ENCODE data around the gene MRPL51.

Gene MRPL51

DNA sequence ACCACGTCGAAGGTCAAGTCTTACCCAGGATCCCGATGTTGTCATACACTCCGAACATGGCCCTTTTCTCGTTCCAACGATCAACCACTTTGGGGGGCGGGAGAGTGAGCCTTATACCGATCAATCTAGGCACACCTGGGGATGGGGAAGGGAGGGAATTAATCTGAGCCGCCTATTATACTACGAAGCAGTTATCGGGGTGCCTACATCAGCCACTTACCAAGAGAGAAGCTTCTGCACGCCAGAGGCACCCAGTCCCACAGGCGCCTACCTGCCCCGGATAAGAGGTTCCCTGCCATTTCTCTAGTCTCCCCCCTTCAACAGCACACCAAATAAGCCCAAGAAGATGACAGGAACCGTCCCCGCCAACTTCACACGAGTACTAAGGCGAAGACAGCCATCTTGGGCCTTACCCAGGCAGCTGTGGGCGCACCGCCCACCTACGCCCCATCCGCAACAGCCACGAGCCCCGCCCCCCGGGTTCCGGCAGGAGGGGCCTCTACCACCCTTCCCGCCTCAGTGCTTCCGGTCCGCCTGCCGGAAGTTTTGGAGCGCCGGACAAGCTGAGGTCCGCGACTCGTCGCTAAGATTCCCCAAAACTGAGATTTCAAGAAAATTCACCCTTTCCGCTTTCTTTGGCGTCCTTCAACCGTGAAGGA, at the start of gene MRPL51:
Gene MRPL51, minus strand, starts transcription at position 425 of the 659 bp plus-strand sequence. Its CDS starts 126 bp downstream, at position 299.
- peak; percentile 100 for DNase-seq

DNA sequence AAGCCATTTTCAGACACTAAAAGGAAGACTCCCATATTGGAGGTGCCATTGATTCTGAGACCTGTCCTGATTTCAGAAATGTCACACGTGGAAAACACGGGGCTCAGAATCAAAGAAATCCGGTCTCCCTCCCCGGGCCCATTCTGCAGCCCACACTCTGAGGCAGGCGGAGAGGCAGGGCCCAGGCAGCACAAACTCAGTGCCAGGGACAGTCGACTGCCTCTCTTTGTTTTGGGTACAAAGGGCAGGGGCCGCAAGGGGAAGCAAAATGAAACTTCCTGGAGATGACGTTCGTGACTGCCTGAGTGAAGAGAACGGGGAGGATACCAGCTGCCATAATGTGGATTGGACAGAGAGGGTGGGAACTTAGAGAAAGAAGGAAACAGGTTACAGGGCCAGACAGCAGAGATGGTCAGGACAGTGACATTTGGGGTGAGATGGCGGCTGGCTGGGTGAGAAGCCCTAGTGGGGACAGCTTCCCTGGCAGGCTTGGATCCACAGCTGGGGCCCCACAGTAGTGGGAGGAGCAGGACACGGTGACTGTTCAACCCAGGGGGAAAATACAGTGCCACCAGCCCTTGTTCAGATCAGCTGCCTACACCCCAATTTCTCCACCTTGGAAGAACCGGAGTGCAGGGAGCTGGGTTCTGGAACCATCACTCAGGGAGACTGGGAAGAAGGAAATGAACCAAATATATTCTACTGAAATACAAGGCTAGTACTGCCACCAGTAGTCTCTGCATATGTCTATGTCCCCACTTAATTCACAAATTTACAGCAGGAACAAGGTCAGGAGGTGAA, 49.3 kb upstream of the MRPL51 start:
- peak; percentile 99 for DNase-seq

DNA sequence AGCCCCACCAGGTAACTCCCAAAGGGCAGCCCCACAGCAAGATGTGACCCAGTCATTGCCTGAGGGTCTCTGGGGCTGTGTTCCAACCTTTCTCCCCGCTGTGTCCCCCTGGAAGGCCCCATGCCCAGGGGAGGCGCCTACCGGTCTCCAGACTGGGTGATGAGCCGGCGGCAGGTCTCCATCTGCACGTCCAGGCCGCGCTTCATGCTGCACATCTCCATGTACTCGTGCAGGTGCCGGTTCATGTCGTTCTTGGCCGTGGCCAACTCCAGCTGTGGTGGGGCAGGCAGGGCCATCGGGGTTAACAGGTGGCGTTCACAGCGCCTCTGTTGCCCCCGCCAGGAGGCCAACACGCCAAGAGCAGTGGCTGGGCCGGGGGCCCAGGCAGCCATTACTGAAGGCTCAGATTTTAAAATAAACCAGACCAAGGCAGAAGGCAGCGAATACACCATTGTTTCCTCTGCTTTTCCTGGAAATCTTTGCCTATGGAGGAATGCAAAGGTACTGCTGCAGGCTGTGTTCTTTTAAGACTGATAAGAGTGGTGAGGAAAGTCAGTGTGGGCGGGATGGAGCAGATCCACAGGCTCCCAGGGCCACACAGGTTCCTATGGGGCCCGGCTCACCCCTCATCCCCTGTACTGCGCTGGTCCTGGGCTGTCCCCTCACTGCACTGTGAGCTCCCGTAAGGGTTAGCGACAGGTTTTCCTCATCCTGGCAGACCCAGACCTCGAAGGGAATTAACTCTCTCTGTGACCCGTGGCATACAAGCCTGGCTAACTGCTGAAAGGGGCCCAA, 48.5 kb upstream of the MRPL51 start:
- peak; percentile 72 for DNase-seq

GRCh38 chr12:6540181-6540877, 47.3 kb upstream of the MRPL51 start:
- DNase-seq: peak; percentile 91

GRCh38 chr12:6539707-6540134, 46.7 kb upstream of the MRPL51 start:
- peak; percentile 97 for DNase-seq

- peak; percentile 75 for DNase-seq
Measured at GRCh38 chr12:6539314-6539682, 46.2 kb upstream of the MRPL51 start.

GRCh38 chr12:6538420-6539313, 45.6 kb upstream of the MRPL51 start:
- DNase-seq: peak; percentile 85

- peak; percentile 98 for DNase-seq
Measured at GRCh38 chr12:6537580-6538419, 44.7 kb upstream of the MRPL51 start.

DNA sequence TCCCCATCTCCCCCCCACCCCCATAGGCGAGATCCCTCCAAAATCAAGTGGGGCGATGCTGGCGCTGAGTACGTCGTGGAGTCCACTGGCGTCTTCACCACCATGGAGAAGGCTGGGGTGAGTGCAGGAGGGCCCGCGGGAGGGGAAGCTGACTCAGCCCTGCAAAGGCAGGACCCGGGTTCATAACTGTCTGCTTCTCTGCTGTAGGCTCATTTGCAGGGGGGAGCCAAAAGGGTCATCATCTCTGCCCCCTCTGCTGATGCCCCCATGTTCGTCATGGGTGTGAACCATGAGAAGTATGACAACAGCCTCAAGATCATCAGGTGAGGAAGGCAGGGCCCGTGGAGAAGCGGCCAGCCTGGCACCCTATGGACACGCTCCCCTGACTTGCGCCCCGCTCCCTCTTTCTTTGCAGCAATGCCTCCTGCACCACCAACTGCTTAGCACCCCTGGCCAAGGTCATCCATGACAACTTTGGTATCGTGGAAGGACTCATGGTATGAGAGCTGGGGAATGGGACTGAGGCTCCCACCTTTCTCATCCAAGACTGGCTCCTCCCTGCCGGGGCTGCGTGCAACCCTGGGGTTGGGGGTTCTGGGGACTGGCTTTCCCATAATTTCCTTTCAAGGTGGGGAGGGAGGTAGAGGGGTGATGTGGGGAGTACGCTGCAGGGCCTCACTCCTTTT, 44.0 kb upstream of the MRPL51 start:
- DNase-seq: peak; percentile 68

GRCh38 chr12:6535960-6536847, 43.1 kb upstream of the MRPL51 start:
- peak; percentile 62 for DNase-seq

GRCh38 chr12:6535697-6535946, 42.6 kb upstream of the MRPL51 start:
- no peak for DNase-seq

GRCh38 chr12:6534945-6535696, 42.1 kb upstream of the MRPL51 start:
- peak; percentile 93 for DNase-seq

GRCh38 chr12:6534695-6534944, 41.6 kb upstream of the MRPL51 start:
- DNase-seq: peak; percentile 98

DNA sequence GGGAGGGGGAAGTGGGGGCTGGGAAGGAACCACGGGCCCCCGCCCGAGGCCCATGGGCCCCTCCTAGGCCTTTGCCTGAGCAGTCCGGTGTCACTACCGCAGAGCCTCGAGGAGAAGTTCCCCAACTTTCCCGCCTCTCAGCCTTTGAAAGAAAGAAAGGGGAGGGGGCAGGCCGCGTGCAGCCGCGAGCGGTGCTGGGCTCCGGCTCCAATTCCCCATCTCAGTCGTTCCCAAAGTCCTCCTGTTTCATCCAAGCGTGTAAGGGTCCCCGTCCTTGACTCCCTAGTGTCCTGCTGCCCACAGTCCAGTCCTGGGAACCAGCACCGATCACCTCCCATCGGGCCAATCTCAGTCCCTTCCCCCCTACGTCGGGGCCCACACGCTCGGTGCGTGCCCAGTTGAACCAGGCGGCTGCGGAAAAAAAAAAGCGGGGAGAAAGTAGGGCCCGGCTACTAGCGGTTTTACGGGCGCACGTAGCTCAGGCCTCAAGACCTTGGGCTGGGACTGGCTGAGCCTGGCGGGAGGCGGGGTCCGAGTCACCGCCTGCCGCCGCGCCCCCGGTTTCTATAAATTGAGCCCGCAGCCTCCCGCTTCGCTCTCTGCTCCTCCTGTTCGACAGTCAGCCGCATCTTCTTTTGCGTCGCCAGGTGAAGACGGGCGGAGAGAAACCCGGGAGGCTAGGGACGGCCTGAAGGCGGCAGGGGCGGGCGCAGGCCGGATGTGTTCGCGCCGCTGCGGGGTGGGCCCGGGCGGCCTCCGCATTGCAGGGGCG, 41.0 kb upstream of the MRPL51 start, which contains the start of gene GAPDH:
Gene GAPDH, plus strand, starts transcription at position 595 of the 772 bp plus-strand sequence. CDS start 316 bp downstream, outside the sequence.
- DNase-seq: peak; percentile 100

DNA sequence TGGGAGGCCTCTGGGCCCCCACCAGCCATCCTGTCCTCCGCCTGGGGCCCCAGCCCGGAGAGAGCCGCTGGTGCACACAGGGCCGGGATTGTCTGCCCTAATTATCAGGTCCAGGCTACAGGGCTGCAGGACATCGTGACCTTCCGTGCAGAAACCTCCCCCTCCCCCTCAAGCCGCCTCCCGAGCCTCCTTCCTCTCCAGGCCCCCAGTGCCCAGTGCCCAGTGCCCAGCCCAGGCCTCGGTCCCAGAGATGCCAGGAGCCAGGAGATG, 40.5 kb upstream of the MRPL51 start:
- DNase-seq: peak; percentile 96

DNA sequence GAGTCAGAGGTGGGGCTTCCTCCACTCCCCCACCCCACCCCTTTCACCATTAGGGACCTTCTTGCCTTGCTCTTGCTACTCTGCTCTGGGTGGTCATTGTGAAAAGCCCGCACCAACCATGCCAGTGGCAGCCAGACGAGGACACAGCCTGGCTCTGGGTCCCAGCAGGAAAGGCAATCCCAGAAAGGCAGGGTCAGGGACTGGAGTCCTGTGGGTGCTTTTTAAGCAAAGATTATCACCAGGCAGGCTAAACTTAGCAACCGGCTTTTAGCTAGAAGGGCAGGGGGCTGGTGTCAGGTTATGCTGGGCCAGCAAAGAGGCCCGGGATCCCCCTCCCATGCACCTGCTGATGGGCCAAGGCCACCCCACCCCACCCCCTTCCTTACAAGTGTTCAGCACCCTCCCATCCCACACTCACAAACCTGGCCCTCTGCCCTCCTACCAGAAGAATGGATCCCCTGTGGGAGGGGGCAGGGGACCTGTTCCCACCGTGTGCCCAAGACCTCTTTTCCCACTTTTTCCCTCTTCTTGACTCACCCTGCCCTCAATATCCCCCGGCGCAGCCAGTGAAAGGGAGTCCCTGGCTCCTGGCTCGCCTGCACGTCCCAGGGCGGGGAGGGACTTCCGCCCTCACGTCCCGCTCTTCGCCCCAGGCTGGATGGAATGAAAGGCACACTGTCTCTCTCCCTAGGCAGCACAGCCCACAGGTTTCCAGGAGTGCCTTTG, 40.0 kb upstream of the MRPL51 start:
- peak; percentile 97 for DNase-seq
